HEK293T (cell line): ENCODE measurements around the gene RALGAPB.

Experiments
- BHLHE40 ChIP-seq: fragments of 450-650 bp; IDR thresholded peaks from 2 replicates; pipeline ENCODE4 v1.6.1; 2016; ENCODE audit warnings: mild to moderate bottlenecking, moderate library complexity, borderline replicate concordance
- FOXA1 ChIP-seq: fragments of 450-650 bp; IDR thresholded peaks from 2 replicates; pipeline ENCODE4 v1.6.1; 2016; ENCODE audit warnings: mild to moderate bottlenecking
- FOXK2 ChIP-seq: fragments of 450-650 bp; IDR thresholded peaks from 2 replicates; pipeline ENCODE4 v1.6.1; 2016; ENCODE audit warnings: mild to moderate bottlenecking
- FOXM1 ChIP-seq: fragments of 450-650 bp; IDR thresholded peaks from 2 replicates; pipeline ENCODE4 v1.6.1; 2017; ENCODE audit warnings: mild to moderate bottlenecking, borderline replicate concordance
- SP1 ChIP-seq: fragments of 450-650 bp; IDR thresholded peaks from 2 replicates; pipeline ENCODE4 v1.6.1; 2017

DNA sequence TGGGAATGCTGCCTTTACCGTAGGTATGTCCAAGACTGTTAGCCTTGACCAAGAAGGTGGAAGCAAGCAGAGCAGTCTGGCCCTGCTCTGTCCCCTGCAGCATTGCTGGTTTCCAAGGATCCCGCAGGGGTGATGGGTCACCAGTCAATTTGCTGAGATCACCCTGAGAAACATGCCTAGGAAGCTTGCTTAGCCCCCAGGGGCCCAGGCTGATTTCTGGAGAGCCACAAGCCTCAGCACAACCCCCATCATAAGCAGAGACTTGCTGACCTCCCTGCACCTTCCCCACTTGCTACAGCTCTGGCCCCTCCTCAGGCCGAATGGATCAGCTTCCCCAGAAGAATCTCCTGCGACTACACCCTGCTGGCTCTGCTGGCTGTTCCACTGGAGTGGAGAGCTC lies 150.4 kb downstream of the RALGAPB start:
- TF ChIP-seq SP1 (no peak), FOXM1 (no peak), FOXK2 (no peak), FOXA1 (no peak), BHLHE40 (no peak)
